GM10266 (cell line): Measurements from ENCODE around the gene LIFR.

Source experiments
- DNase-seq: peaks from one replicate; pipeline ENCODE4 v3.0.0; 2012; ENCODE audit errors: extremely low spot score
- TF ChIP-seq, protein P1 (sequence below): IDR thresholded peaks from 2 replicates; pipeline ENCODE4 v1.5.1; 2012; ENCODE audit warnings: mild to moderate bottlenecking, low read depth; ENCODE audit not compliant: control insufficient read depth, insufficient read depth; ENCODE audit errors: missing control alignments

The LIFR gene

GRCh38 chr5:38591523-38591849 is 35.0 kb upstream of the LIFR start:
- DNase-seq: no peak
- TF ChIP-seq, protein P1, sequence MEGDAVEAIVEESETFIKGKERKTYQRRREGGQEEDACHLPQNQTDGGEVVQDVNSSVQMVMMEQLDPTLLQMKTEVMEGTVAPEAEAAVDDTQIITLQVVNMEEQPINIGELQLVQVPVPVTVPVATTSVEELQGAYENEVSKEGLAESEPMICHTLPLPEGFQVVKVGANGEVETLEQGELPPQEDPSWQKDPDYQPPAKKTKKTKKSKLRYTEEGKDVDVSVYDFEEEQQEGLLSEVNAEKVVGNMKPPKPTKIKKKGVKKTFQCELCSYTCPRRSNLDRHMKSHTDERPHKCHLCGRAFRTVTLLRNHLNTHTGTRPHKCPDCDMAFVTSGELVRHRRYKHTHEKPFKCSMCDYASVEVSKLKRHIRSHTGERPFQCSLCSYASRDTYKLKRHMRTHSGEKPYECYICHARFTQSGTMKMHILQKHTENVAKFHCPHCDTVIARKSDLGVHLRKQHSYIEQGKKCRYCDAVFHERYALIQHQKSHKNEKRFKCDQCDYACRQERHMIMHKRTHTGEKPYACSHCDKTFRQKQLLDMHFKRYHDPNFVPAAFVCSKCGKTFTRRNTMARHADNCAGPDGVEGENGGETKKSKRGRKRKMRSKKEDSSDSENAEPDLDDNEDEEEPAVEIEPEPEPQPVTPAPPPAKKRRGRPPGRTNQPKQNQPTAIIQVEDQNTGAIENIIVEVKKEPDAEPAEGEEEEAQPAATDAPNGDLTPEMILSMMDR: no peak

- TF ChIP-seq, protein P1: no peak
- DNase-seq: no peak
These were observed 34.5 kb upstream of the LIFR start for GRCh38 chr5:38590838-38591522.

DNA sequence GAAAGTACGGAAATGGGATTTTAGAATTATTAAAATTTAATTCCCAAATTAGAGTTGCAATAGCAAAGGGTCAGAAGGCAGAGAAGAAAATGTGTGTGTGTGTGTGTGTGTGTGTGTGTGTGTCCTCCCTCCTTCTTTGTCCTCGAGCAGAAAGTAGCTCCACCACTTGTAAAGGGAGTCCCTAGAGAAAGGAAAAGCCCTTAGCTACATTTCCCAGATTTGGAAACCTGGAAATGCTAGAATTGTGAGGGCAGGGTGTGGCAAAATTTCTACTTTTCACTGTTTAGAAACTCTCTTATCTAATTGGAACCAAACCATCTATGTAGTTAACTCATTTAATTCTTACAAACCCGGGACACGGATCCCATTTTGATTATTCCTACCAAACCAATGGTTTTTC is 33.2 kb upstream of the LIFR start:
- TF ChIP-seq, protein P1: no peak

GRCh38 chr5:38585816-38586215 is 29.4 kb upstream of the LIFR start:
- TF ChIP-seq, protein P1: no peak
- no peak for DNase-seq

More for the DNA sequence above, 33.2 kb upstream of the LIFR start:
- DNase-seq: no peak

DNA sequence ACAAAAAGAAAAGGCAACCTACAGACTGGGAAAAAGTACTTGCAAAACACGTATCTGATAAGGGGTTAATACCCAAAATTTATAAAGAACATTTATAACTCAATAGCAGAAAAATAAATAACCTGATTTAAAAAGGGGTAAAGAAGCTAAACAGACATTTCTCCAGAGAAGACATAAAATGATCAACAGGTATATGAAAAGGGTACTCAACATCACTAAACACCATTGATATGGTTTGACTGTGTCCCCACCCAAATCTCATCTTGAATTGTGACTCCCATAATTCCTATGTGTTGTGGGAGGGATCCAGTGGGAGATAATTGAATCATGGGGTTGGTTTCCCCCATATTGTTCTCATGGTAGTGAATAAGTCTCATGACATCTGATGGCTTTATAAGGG is 27.1 kb upstream of the LIFR start:
- TF ChIP-seq, protein P1: no peak
- DNase-seq: no peak

DNA sequence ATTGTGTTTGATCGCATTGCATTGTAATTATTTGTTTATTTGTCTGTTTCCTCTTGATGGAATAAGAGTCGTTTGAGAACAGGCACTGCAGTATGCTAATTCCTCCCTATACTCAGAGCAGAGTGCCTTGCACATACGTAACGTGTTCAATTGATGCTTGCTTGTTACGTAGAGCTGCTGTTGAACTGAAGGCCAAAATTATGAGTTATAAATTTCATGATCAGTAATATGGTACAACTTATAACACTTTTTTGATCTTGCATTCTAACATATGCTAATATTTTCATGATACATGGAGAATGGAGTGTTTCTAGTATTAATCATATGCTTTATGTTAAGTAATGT is 26.5 kb upstream of the LIFR start:
- no peak for DNase-seq
- TF ChIP-seq, protein P1: no peak

GRCh38 chr5:38582293-38582974 is 26.0 kb upstream of the LIFR start:
- TF ChIP-seq, protein P1: no peak
- DNase-seq: no peak
